ENCODE data around the gene C11orf98.
A peak's percentile ranks its signal among the peaks of the same experiment; 100 is the strongest.

C11orf98 gene

DNA sequence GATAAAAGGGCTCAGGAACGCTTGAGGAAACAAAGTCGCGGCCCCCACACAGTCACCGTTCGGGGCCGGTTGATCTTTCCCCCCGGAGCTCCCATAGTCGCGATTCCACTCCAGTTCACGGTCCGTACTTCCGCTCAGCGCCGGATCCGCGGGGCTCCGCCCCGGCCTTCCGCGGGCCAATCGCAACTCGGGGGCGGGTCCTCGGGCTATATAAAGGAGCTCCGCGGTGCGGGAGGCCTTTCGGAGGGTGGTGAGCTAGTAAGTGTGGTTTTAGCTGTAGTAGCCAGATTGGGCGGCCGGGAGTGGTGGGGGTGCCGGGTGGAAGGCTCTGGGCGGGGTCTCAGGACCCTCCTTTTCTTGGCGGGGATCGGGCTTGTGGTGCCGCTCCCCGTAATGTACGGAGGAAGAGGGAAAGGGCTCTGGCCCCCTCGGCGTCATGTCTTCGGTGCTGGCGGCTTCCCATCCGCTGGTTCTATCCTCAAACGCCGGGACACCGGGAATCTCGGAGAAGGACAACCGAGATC, at the start of gene C11orf98, which contains the start of gene CSKMT:
TSS of gene C11orf98 (minus strand) at position 136 of the 524 bp plus-strand sequence. CDS start at position 95, 41 bp downstream.
TSS of gene CSKMT (plus strand) at position 238 of the 524 bp plus-strand sequence. CDS start 568 bp downstream, outside the sequence.
- H3K27ac ChIP-seq, result peak within 1 kb of the TSS; percentile 63 to 94 (median 87)
- no peak for TF ChIP-seq Cebpa-rat (IDR thresholded peaks at IDR 0.05)
- H3K4me2 ChIP-seq, result peak within 1 kb of the TSS; percentile 96 to 100 (median 98)
- H3K4me3 ChIP-seq, result peak within 1 kb of the TSS; percentile 68 to 94 (median 83)
- H3K27me3 ChIP-seq, result no peaks in the 10 kb centered on the region
- H3K36me3 ChIP-seq, result peaks cover 28 to 66% (median 54%) of the 10 kb centered on the region in 11 experiments
- H3K9ac ChIP-seq, result peak within 1 kb of the TSS; percentile 83 to 98 (median 90)
- H3K4me1 ChIP-seq, result peaks cover 36 to 62% (median 59%) of the 10 kb centered on the region in 10 experiments
- H3K9me3 ChIP-seq (replicated peaks in 1 of 11), result no peaks in the 10 kb centered on the region
- peaks cover 0 to 52% (median 27%) of the 10 kb centered on the region in 11 experiments; a peak in 19 of 22 replicates for H4K20me1 ChIP-seq

DNA sequence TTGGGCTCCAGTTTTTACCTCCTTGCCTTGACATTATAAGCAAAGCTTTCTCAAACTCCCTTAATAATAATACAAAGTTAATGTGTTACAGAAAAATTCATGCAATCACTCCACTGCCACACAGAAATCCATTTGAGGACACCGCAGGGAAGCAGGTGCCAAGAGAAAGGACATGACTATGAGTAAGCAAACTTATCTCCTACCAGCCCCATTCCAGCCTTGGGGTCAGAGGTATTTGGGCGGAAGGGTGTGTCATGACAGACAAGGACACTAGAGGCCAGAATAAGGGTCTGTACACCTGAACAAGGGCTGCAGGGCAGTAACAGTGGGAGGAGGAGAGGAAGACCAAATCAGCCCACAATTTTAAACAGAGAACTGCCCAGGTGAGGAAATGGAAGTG, 48.3 kb upstream of the C11orf98 start:
- Histone ChIP-seq H3K27ac (peak overlapping the region in 2 of 11 experiments; percentile 0 to 11; a peak in 1 of 22 replicates), H3K4me2 (no peak overlapping the region), H3K4me3 (no peak overlapping the region), H3K9me3 (replicated peaks in 1 of 11) (no peaks in the 10 kb centered on the region), H4K20me1 (peaks cover 0 to 19% (median 4%) of the 10 kb centered on the region in 11 experiments; a peak in 9 of 22 replicates), H3K36me3 (peaks cover 80 to 84% (median 81%) of the 10 kb centered on the region in 11 experiments), H3K9ac (peak overlapping the region in 4 of 11 experiments; percentile 0 to 19 (median 11); a peak in 2 of 22 replicates), H3K4me1 (peaks cover 14 to 20% (median 17%) of the 10 kb centered on the region in 10 experiments), H3K27me3 (no peaks in the 10 kb centered on the region)
- no peak for TF ChIP-seq Cebpa-rat (IDR thresholded peaks at IDR 0.05)

- peaks cover 75 to 83% (median 76%) of the 10 kb centered on the region in 11 experiments for H3K36me3 ChIP-seq
- H3K4me2 ChIP-seq, result no peak overlapping the region
- peak overlapping the region in 1 of 11 experiments; percentile 11; a peak in 2 of 22 replicates for H3K27ac ChIP-seq
These were observed 47.9 kb upstream of the C11orf98 start for GRCh38 chr11:62712861-62713260.

DNA sequence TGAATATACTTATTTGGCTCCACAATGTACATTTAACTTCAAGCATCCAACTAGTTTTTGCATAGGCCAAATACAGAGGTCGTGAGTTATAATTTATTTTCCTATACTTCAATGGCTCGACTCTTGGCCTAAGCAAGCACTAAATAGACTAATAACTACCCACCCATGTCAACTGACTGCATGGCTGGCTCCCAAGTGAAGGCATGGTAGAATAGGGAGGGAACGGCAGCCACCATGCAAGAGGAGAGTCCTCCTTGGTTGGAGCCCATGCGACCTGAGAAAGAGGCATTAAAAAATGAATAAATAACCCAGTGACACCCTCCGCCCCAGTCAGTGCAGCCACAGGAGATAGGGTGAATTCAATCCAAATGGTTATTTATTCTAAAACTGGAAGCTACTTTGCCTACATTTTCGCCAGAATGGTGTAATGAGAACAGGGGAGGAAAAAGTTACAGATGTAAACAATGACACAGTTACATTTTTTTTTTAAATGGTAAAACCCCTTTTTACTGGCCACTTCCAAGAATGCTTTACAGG, 47.3 kb upstream of the C11orf98 start:
- H3K4me1 ChIP-seq, result peaks cover 24 to 30% (median 27%) of the 10 kb centered on the region in 10 experiments
- H3K27me3 ChIP-seq, result no peaks in the 10 kb centered on the region
- H3K4me2 ChIP-seq, result no peak overlapping the region
- no peak overlapping the region for H3K9ac ChIP-seq
- TF ChIP-seq Cebpa-rat (IDR thresholded peaks at IDR 0.05), result no peak
- no peak overlapping the region for H3K4me3 ChIP-seq
- H4K20me1 ChIP-seq, result peaks cover 0 to 9% (median 3%) of the 10 kb centered on the region in 11 experiments; a peak in 8 of 22 replicates
- peaks cover 70 to 79% (median 72%) of the 10 kb centered on the region in 11 experiments for H3K36me3 ChIP-seq
- H3K9me3 ChIP-seq (replicated peaks in 1 of 11), result no peaks in the 10 kb centered on the region
- H3K27ac ChIP-seq, result no peak overlapping the region; a peak in 1 of 22 replicates

More at GRCh38 chr11:62712861-62713260, 47.9 kb upstream of the C11orf98 start:
- no peak for TF ChIP-seq Cebpa-rat (IDR thresholded peaks at IDR 0.05)
- Histone ChIP-seq H3K9me3 (replicated peaks in 1 of 11) (no peaks in the 10 kb centered on the region), H4K20me1 (peaks cover 0 to 14% (median 4%) of the 10 kb centered on the region in 11 experiments; a peak in 9 of 22 replicates), H3K4me3 (no peak overlapping the region), H3K27me3 (no peaks in the 10 kb centered on the region), H3K4me1 (peaks cover 19 to 25% (median 22%) of the 10 kb centered on the region in 10 experiments), H3K9ac (peak overlapping the region in 1 of 11 experiments; percentile 3; a peak in 1 of 22 replicates)

DNA sequence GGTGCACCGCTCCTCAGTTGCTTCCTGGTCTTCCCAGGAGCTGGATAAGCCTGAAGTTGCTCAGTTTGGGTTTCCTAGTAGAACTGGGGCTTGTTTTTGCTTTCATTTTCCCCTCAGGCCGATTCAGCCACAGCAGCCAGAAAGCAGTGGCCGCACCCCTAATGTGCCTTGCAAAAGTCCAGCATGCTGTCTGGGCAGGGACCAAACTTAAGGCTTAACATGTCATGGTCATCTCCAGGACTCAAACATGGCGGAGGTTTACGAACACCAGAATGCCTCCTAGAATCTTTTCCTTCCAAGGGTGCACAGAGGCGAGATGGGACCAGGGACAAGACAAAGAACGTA, 45.0 kb upstream of the C11orf98 start:
- peak overlapping the region; percentile 82 to 93 (median 91) for H3K9ac ChIP-seq
- H3K4me1 ChIP-seq, result peaks cover 41 to 50% (median 46%) of the 10 kb centered on the region in 10 experiments
- peak overlapping the region; percentile 58 to 73 (median 62) for H3K4me3 ChIP-seq
- H3K27ac ChIP-seq, result peak overlapping the region; percentile 89 to 99 (median 96)
- H3K9me3 ChIP-seq (replicated peaks in 1 of 11), result no peaks in the 10 kb centered on the region
- no peaks in the 10 kb centered on the region for H4K20me1 ChIP-seq
- no peak for TF ChIP-seq Cebpa-rat (IDR thresholded peaks at IDR 0.05)
- peaks cover 47 to 65% (median 52%) of the 10 kb centered on the region in 11 experiments for H3K36me3 ChIP-seq
- peak overlapping the region; percentile 88 to 100 (median 98) for H3K4me2 ChIP-seq
- H3K27me3 ChIP-seq, result no peaks in the 10 kb centered on the region

DNA sequence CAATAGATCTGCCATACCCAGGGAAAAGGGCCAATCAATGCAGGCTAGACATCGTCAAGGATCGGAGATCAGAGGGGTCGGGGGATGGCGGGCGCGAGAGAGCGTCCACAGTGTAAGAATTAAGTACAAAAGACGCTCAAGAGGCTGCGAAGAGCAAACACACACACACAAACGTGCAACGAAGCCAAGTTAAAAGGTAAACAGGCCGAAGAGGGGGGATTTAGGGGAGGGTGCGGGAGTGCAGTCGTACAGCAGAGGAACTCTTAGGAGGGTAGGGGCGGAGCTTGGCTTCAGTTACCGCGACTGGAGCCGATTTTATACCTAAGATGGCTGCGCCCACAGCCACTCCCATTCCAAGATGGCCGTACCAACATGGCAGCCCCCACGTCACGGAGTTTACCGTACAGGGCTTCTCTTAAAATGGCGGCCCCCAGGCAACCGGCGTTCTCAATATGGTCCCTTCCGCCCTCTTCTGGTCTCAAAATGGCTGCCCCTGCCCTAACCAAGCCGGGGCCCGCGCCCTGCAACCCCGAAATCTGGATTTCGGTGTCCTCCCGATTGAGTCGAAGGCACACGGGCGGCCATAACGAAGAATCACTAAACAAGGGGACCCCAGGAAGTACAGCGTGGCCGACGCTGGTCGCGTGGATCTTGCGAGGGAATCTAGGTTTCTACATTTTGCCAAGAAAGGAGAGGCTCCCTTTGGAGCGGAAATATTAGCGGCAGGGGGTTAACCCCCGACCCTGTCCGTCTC, 44.4 kb upstream of the C11orf98 start:
- Histone ChIP-seq H3K9me3 (replicated peaks in 1 of 11) (no peaks in the 10 kb centered on the region), H3K4me1 (peaks cover 46 to 52% (median 50%) of the 10 kb centered on the region in 10 experiments), H3K4me2 (peak overlapping the region; percentile 88 to 100 (median 98)), H3K27me3 (no peaks in the 10 kb centered on the region), H3K9ac (peak overlapping the region; percentile 82 to 93 (median 91)), H4K20me1 (no peaks in the 10 kb centered on the region), H3K4me3 (peak overlapping the region; percentile 58 to 73 (median 62)), H3K36me3 (peaks cover 43 to 63% (median 48%) of the 10 kb centered on the region in 11 experiments), H3K27ac (peak overlapping the region; percentile 89 to 99 (median 96))
- no peak for TF ChIP-seq Cebpa-rat (IDR thresholded peaks at IDR 0.05)

- H3K4me2 ChIP-seq, result peak overlapping the region; percentile 88 to 100 (median 98)
- H4K20me1 ChIP-seq, result no peaks in the 10 kb centered on the region
- H3K9me3 ChIP-seq (replicated peaks in 1 of 11), result no peaks in the 10 kb centered on the region
- peaks cover 47 to 55% (median 51%) of the 10 kb centered on the region in 10 experiments for H3K4me1 ChIP-seq
- H3K27ac ChIP-seq, result peak overlapping the region; percentile 89 to 99 (median 96)
- peak overlapping the region; percentile 82 to 93 (median 91) for H3K9ac ChIP-seq
- H3K27me3 ChIP-seq, result no peaks in the 10 kb centered on the region
- TF ChIP-seq Cebpa-rat (IDR thresholded peaks at IDR 0.05), result no peak
- peak overlapping the region; percentile 58 to 73 (median 62) for H3K4me3 ChIP-seq
- H3K36me3 ChIP-seq, result peaks cover 37 to 62% (median 43%) of the 10 kb centered on the region in 11 experiments
These were observed 43.8 kb upstream of the C11orf98 start for GRCh38 chr11:62708793-62709192.

DNA sequence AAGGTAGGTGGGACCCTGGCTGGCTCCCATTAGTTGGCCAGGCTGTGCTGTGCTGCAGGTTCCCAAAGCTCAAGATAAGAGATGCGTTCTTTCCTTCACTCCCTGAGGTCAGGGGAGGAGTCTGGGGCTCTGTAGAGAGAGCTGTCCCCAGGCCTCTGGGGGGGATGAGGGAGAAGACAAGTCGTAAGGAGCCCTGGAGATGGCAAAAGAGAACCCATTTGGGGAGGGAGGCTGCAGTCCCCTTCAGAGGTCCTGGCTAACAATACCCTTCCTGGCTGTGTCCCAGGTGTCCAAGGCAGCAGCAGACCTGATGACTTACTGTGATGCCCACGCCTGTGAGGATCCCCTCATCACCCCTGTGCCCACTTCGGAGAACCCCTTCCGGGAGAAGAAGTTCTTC, 43.4 kb upstream of the C11orf98 start:
- Histone ChIP-seq H3K36me3 (peaks cover 33 to 62% (median 40%) of the 10 kb centered on the region in 11 experiments), H3K4me1 (peaks cover 47 to 59% (median 51%) of the 10 kb centered on the region in 10 experiments), H3K4me3 (peak overlapping the region; percentile 58 to 73 (median 62)), H3K27ac (peak overlapping the region; percentile 89 to 99 (median 96); a peak in 21 of 22 replicates), H3K9ac (peak overlapping the region; percentile 82 to 93 (median 91); a peak in 21 of 22 replicates), H4K20me1 (no peaks in the 10 kb centered on the region), H3K9me3 (replicated peaks in 1 of 11) (no peaks in the 10 kb centered on the region), H3K27me3 (no peaks in the 10 kb centered on the region), H3K4me2 (peak overlapping the region; percentile 88 to 100 (median 98))
- no peak for TF ChIP-seq Cebpa-rat (IDR thresholded peaks at IDR 0.05)
